Endothelial cell of umbilical vein (primary cell): Measurements from ENCODE around the gene TMEM107. TPM values are rescaled to one million over a fixed set of nuclear protein-coding genes. Genes with fewer than 3 reads are reported as not detected.

Experiments used
- BruUV-seq: library from RNA; stranded (reverse); fragments of 400-500 nt; replicated peaks from 2 replicates; lab custom pipeline; 2021; lab: Mats Ljungman, UMichigan
- CTCF ChIA-PET: fragments of 300-600, 350-600 bp; sonication (Branson Sonifier 250); formaldehyde crosslinking; loops from one replicate; lab custom pipeline; 2021; ENCODE audit warnings: antibody characterized with exemption, inconsistent platforms; lab: Charles Lee
- POLR2A ChIA-PET: fragments of 300-600, 350-600 bp; sonication (Branson Sonifier 250); formaldehyde crosslinking; loops from one replicate; lab custom pipeline; 2021; ENCODE audit warnings: antibody characterized with exemption, inconsistent platforms; lab: Charles Lee
- DNase-seq: peaks from one replicate; pipeline ENCODE4 v3.0.0-alpha.2; 2011; ENCODE audit warnings: low read depth, low spot score
- FAIRE-seq: peaks from 2 replicates; lab custom pipeline; 2011; peaks lifted over from hg19 to GRCh38; lab: Jason Lieb, UNC
- H2AFZ ChIP-seq: 2 replicates; pipeline ENCODE4 v1.6.0; 2012; ENCODE audit warnings: low read depth, low read length, control low read depth, inconsistent platforms
- H3K27ac ChIP-seq: 2 replicates; pipeline ENCODE4 v1.5.1; 2011; ENCODE audit warnings: low read depth, mild to moderate bottlenecking, control low read depth, low read length, moderate library complexity; ENCODE audit not compliant: insufficient read depth
- H3K27me3 ChIP-seq, 2 experiments: 2 replicates each; pipeline versions ENCODE4 v1.6.0 to v1.6.1; 2011; ENCODE audit warnings: low read length in 2 of 2, mixed read lengths in 1 of 2; ENCODE audit not compliant: control insufficient read depth in 2 of 2, insufficient read depth in 2 of 2
- H3K36me3 ChIP-seq, 2 experiments: 2 replicates in 1 of 2; 3 replicates in 1 of 2; pipeline ENCODE4 v1.5.1; 2011; ENCODE audit warnings: low read length in 2 of 2, mild to moderate bottlenecking in 1 of 2, moderate library complexity in 1 of 2; ENCODE audit not compliant: control insufficient read depth in 2 of 2, insufficient read depth in 2 of 2; ENCODE audit errors: extremely low read depth in 1 of 2
- H3K4me1 ChIP-seq: 3 replicates; pipeline ENCODE4 v1.5.1; 2011; ENCODE audit warnings: mild to moderate bottlenecking, low read length; ENCODE audit not compliant: control insufficient read depth, insufficient read depth; ENCODE audit errors: extremely low read depth
- H3K4me2 ChIP-seq: 2 replicates; pipeline ENCODE4 v1.6.1; 2011; ENCODE audit warnings: low read length, control low read depth, mixed read lengths; ENCODE audit not compliant: insufficient read depth
- H3K4me3 ChIP-seq, 3 experiments: fragments of 200-600 bp in 1 of 3; sonication (generic), shearing (Covaris generic) in 1 of 3; replicated peaks in 1 of 3; 2 replicates each; pipeline ENCODE4 v1.5.1; 2011 to 2016; ENCODE audit warnings: control low read depth in 3 of 3, low read length in 3 of 3, mild to moderate bottlenecking in 2 of 3, inconsistent platforms in 1 of 3, low read depth in 1 of 3, moderate library complexity in 1 of 3; ENCODE audit not compliant: insufficient read depth in 1 of 3
- H3K79me2 ChIP-seq: 2 replicates; pipeline ENCODE4 v1.6.0; 2012; ENCODE audit warnings: low read length, inconsistent platforms; ENCODE audit not compliant: control insufficient read depth, insufficient read depth
- H3K9ac ChIP-seq: replicated peaks from 2 replicates; pipeline ENCODE3; 2011; ENCODE audit warnings: low read length, control low read depth; ENCODE audit not compliant: insufficient read depth; ENCODE audit errors: extremely low read depth
- H3K9me1 ChIP-seq: replicated peaks from 3 replicates; pipeline ENCODE4 v1.6.0; 2011; ENCODE audit warnings: mild to moderate bottlenecking, low read length; ENCODE audit not compliant: control insufficient read depth, insufficient read depth; ENCODE audit errors: extremely low read depth
- H3K9me3 ChIP-seq: replicated peaks from 2 replicates; pipeline ENCODE4 v1.5.1; 2012; ENCODE audit warnings: low read length, inconsistent platforms; ENCODE audit not compliant: control insufficient read depth, insufficient read depth
- H4K20me1 ChIP-seq: replicated peaks from 2 replicates; pipeline ENCODE3; 2011; ENCODE audit warnings: mild to moderate bottlenecking, low read length; ENCODE audit not compliant: control insufficient read depth, insufficient read depth; ENCODE audit errors: extremely low read depth
- EZH2 ChIP-seq: IDR thresholded peaks from 2 replicates; pipeline ENCODE4 v1.6.1; 2012; ENCODE audit warnings: borderline replicate concordance, low read depth, mild to moderate bottlenecking, moderate library complexity, low read length, inconsistent platforms; ENCODE audit not compliant: severe bottlenecking
- FOS ChIP-seq: IDR thresholded peaks from 2 replicates; pipeline ENCODE4 v1.6.1; 2011; ENCODE audit warnings: mild to moderate bottlenecking, low read length, moderate library complexity, borderline replicate concordance; ENCODE audit not compliant: insufficient read depth
- GATA2 ChIP-seq: IDR thresholded peaks from 2 replicates; pipeline ENCODE4 v1.7.0; 2011; ENCODE audit warnings: low read depth, mild to moderate bottlenecking, moderate library complexity, mixed read lengths, low read length; ENCODE audit not compliant: insufficient read length, insufficient read depth
- JUN ChIP-seq: IDR thresholded peaks from 2 replicates; pipeline ENCODE4 v1.6.1; 2011; ENCODE audit warnings: borderline replicate concordance, low read depth; ENCODE audit not compliant: insufficient read length, insufficient read depth
- MYC ChIP-seq: IDR thresholded peaks from one replicate; pipeline ENCODE4 v1.6.1; 2011; ENCODE audit warnings: mild to moderate bottlenecking, low read depth, low read length
- POLR2A ChIP-seq: IDR thresholded peaks from 2 replicates; pipeline ENCODE4 v1.6.1; 2012; ENCODE audit warnings: low read depth, mild to moderate bottlenecking, control low read depth, low read length
- POLR2AphosphoS5 ChIP-seq: IDR thresholded peaks from 2 replicates; pipeline ENCODE4 v1.6.1; 2012; ENCODE audit warnings: low read depth, mild to moderate bottlenecking, control low read depth, low read length, moderate library complexity; ENCODE audit not compliant: insufficient read depth
- dilution Hi-C: fragments of 300-500 bp; cut with MboI; formaldehyde crosslinking; loops from one replicate; pipeline ENCODE4 v1.15.0; 2019; ENCODE audit warnings: low sequenced_read_pairs; ENCODE audit not compliant: extremely low pct_ligation_motif_present
- intact Hi-C: fragments of 100-400 bp; cut with micrococcal nuclease; formaldehyde crosslinking; loops from one replicate; pipeline ENCODE4 v1.10.0; 2022
- polyA plus RNA-seq, 4 experiments: library from polyadenylated mRNA; depleted of rRNA in 3 of 4; stranded (reverse) in 3 of 4; unstranded in 1 of 4; fragments of >200 nt; gene quantifications; 2 replicates each; pipeline versions ENCODE4 v1.2.1 to v1.2.3, GENCODE V29; 2011 to 2012; ENCODE audit warnings: missing spikeins in 1 of 4
- total RNA-seq: library from RNA; stranded (reverse); gene quantifications from 2 replicates; pipeline ENCODE4 v1.2.3, GENCODE V29; 2021
- TF ChIP-seq, protein P1 (sequence below), 2 donors: IDR thresholded peaks; 1 replicate in 1 of 2; 2 replicates in 1 of 2; pipeline ENCODE4 v1.5.1; 2011; ENCODE audit warnings: low read length in 2 of 2, mild to moderate bottlenecking in 2 of 2, moderate library complexity in 2 of 2, control low read depth in 1 of 2, inconsistent platforms in 1 of 2, low read depth in 1 of 2; ENCODE audit not compliant: insufficient read depth in 1 of 2; ENCODE audit errors: extremely low read depth in 1 of 2
- TF ChIP-seq, protein P2 (sequence below): IDR thresholded peaks from 2 replicates; pipeline ENCODE4 v1.6.1; 2011; ENCODE audit not compliant: insufficient read depth, insufficient read length

TMEM107 gene
- total and polyA plus RNA-seq, 2 donors (not counting 3 experiments of a cell fraction or from before 2014, with no cell fraction given) = 20.4 to 31.6 TPM

GRCh38 chr17:8140065-8141029 lies 35.8 kb downstream of the TMEM107 start:
- Histone ChIP-seq H3K27ac (no peak overlapping the region), H3K4me2 (no peak overlapping the region), H3K9ac (no peak overlapping the region), H3K4me3 (no peak overlapping the region), H2AFZ (no peak overlapping the region), H3K79me2 (no peaks in the 10 kb centered on the region), H3K9me1 (no peaks in the 10 kb centered on the region), H3K4me1 (peaks cover 14% of the 10 kb centered on the region), H3K9me3 (no peaks in the 10 kb centered on the region), H4K20me1 (no peaks in the 10 kb centered on the region), H3K27me3 (no peaks in the 10 kb centered on the region), H3K36me3 (peaks cover 0 to 36% of the 10 kb centered on the region in 2 experiments)
- CTCF ChIA-PET = interaction anchor here (1.4 to 5.6 kb wide), 3 partner anchors 11 to 80 kb away, joined by 6 to 72 read pairs (median 28); partner anchors contain the start of gene PER1
- FAIRE-seq = no peak
- BruUV-seq = no TSS peak
- no peak for DNase-seq
- intact Hi-C loops (no loop called here), dilution Hi-C loops (no loop called here)
- POLR2A ChIA-PET = interaction anchor here (0.8 kb wide), 1 partner anchor 33 kb away, joined by 3 read pairs; no protein-coding TSS in a partner anchor
- TF ChIP-seq JUN (no peak), POLR2A (no peak), FOS (no peak), MYC (no peak), POLR2AphosphoS5 (no peak), GATA2 (no peak), EZH2 (no peak)
- TF ChIP-seq, protein P1, sequence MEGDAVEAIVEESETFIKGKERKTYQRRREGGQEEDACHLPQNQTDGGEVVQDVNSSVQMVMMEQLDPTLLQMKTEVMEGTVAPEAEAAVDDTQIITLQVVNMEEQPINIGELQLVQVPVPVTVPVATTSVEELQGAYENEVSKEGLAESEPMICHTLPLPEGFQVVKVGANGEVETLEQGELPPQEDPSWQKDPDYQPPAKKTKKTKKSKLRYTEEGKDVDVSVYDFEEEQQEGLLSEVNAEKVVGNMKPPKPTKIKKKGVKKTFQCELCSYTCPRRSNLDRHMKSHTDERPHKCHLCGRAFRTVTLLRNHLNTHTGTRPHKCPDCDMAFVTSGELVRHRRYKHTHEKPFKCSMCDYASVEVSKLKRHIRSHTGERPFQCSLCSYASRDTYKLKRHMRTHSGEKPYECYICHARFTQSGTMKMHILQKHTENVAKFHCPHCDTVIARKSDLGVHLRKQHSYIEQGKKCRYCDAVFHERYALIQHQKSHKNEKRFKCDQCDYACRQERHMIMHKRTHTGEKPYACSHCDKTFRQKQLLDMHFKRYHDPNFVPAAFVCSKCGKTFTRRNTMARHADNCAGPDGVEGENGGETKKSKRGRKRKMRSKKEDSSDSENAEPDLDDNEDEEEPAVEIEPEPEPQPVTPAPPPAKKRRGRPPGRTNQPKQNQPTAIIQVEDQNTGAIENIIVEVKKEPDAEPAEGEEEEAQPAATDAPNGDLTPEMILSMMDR (IDR thresholded peaks at IDR 0.05; ENCODE audit: extremely low read depth in 1 of 2, insufficient read depth in 1 of 2, low read depth in 1 of 2, low read length in 2 of 2) = no peak
- TF ChIP-seq, protein P2, sequence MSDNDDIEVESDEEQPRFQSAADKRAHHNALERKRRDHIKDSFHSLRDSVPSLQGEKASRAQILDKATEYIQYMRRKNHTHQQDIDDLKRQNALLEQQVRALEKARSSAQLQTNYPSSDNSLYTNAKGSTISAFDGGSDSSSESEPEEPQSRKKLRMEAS = no peak
